ENCODE measurements around the gene EDARADD. TPM values are rescaled to one million over a fixed set of nuclear protein-coding genes. Genes with fewer than 3 reads are reported as not detected.

The EDARADD gene
- total and polyA plus RNA-seq, 2 of the 13 experiments (the other 11 are each of a cell fraction or from before 2014, with no cell fraction given), result 0.03 TPM; not detected in 1

GRCh38 chr1:236489710-236490377, 95.8 kb downstream of the EDARADD start:
- ChIA-PET CTCF (ENCODE audit: low intra/inter-chr PET ratio, low total read pairs) (interaction anchor here (1.5 to 2.0 kb wide), 2 partner anchors 42 to 380 kb away, joined by 3 to 17 read pairs; no protein-coding TSS in a partner anchor), POLR2A (interaction anchor here (0.7 to 3.4 kb wide), 8 partner anchors 10 to 90 kb away, joined by 3 to 42 read pairs (median 10); partner anchors contain the start of gene LGALS8)
- FAIRE-seq (no peak), DNase-seq (ENCODE audit: low spot score) (peak; percentile 74), ATAC-seq (peak; percentile 23; the same call in 1 of the 3 replicates)
- H2AFZ ChIP-seq (ENCODE audit: low read length), result no peak overlapping the region
- H3K4me2 ChIP-seq (ENCODE audit: low read depth, low read length), result peak overlapping the region; percentile 93
- H3K27me3 ChIP-seq (ENCODE audit: control insufficient read depth in 1 of 2, insufficient read depth in 2 of 2, low read length in 2 of 2), result no peaks in the 10 kb centered on the region
- H4K20me1 ChIP-seq (ENCODE audit: insufficient read depth, low read length), result no peaks in the 10 kb centered on the region
- intact Hi-C loops (cut with micrococcal nuclease; ENCODE audit: unreplicated experiment) (loop anchor here (1.0 to 5.0 kb wide), 8 partner anchors 12 to 387 kb away; partner anchors contain the start of genes ERO1B and LGALS8), in situ Hi-C loops (cut with HindIII; ENCODE audit: extremely low pct_ligation_motif_present, low pct_unique_long_range_greater_than_20kb) (loop anchor here (5.0 kb wide), 1 partner anchor 388 kb away; no protein-coding TSS in a partner anchor)
- H3K36me3 ChIP-seq (replicated peaks in 1 of 2; ENCODE audit: control insufficient read depth in 1 of 2, insufficient read depth in 2 of 2, low read length in 2 of 2), result no peaks in the 10 kb centered on the region
- peak overlapping the region; percentile 89 for H3K27ac ChIP-seq (ENCODE audit: extremely low read length, insufficient read depth, low read length)
- H3K79me2 ChIP-seq (ENCODE audit: insufficient read depth, low read length), result no peaks in the 10 kb centered on the region
- H3K4me3 ChIP-seq (replicated peaks in 1 of 3; ENCODE audit: insufficient read depth in 1 of 3, low read depth in 2 of 3, low read length in 3 of 3), result peak overlapping the region; percentile 47 to 55 (median 51); a peak in 3 of 6 replicates
- BruUV-seq (replicated peaks), result no TSS peak
- WGBS (ENCODE audit: low lambda C conversion rate), result 14% methylated on average over 11 of the region's 11 CpGs
- no peaks in the 10 kb centered on the region for H3K9me3 ChIP-seq (ENCODE audit: low read length)
- peaks cover 53% of the 10 kb centered on the region for H3K4me1 ChIP-seq (ENCODE audit: insufficient read depth, low read length)
- peak overlapping the region; percentile 72; the same call in 1 of the 2 replicates for H3K9ac ChIP-seq (ENCODE audit: insufficient read depth, low read depth, low read length)
- TF ChIP-seq THAP7 (CRISPR knock-in tag; IDR thresholded peaks at IDR 0.05) (no peak), ZNF605 (CRISPR knock-in tag; IDR thresholded peaks at IDR 0.05) (peak; percentile 72; the same call in 1 of the 2 replicates), MXD4 (CRISPR knock-in tag; IDR thresholded peaks at IDR 0.05) (0 out of 2 replicates have a peak, but pooled peaks have one; percentile 10), ZNF331 (CRISPR knock-in tag; IDR thresholded peaks at IDR 0.05) (peak; percentile 13; the same call in 1 of the 2 replicates), YEATS4 (CRISPR knock-in tag; IDR thresholded peaks at IDR 0.05; ENCODE audit: borderline replicate concordance) (no peak), NCOA1 (CRISPR knock-in tag; IDR thresholded peaks at IDR 0.05) (no peak), NONO (IDR thresholded peaks at IDR 0.05) (no peak), NONO (CRISPR knock-in tag; conservative IDR thresholded peaks at IDR 0.05) (no peak), NFE2 (CRISPR knock-in tag; IDR thresholded peaks at IDR 0.05) (no peak), ZNF121 (CRISPR knock-in tag; IDR thresholded peaks at IDR 0.05) (0 out of 2 replicates have a peak, but pooled peaks have one; percentile 8), CCDC6 (CRISPR knock-in tag; IDR thresholded peaks at IDR 0.05) (0 out of 2 replicates have a peak, but pooled peaks have one; percentile 6), KDM5A (IDR thresholded peaks at IDR 0.05; ENCODE audit: borderline replicate concordance, low read length) (0 out of 2 replicates have a peak, but pooled peaks have one; percentile 28), ZNF558 (CRISPR knock-in tag; IDR thresholded peaks at IDR 0.05; ENCODE audit: borderline replicate concordance) (0 out of 2 replicates have a peak, but pooled peaks have one; percentile 35), PPARG (CRISPR knock-in tag; conservative IDR thresholded peaks at IDR 0.05) (0 out of 2 replicates have a peak, but pooled peaks have one; percentile 23)
- TF ChIP-seq, protein P1, sequence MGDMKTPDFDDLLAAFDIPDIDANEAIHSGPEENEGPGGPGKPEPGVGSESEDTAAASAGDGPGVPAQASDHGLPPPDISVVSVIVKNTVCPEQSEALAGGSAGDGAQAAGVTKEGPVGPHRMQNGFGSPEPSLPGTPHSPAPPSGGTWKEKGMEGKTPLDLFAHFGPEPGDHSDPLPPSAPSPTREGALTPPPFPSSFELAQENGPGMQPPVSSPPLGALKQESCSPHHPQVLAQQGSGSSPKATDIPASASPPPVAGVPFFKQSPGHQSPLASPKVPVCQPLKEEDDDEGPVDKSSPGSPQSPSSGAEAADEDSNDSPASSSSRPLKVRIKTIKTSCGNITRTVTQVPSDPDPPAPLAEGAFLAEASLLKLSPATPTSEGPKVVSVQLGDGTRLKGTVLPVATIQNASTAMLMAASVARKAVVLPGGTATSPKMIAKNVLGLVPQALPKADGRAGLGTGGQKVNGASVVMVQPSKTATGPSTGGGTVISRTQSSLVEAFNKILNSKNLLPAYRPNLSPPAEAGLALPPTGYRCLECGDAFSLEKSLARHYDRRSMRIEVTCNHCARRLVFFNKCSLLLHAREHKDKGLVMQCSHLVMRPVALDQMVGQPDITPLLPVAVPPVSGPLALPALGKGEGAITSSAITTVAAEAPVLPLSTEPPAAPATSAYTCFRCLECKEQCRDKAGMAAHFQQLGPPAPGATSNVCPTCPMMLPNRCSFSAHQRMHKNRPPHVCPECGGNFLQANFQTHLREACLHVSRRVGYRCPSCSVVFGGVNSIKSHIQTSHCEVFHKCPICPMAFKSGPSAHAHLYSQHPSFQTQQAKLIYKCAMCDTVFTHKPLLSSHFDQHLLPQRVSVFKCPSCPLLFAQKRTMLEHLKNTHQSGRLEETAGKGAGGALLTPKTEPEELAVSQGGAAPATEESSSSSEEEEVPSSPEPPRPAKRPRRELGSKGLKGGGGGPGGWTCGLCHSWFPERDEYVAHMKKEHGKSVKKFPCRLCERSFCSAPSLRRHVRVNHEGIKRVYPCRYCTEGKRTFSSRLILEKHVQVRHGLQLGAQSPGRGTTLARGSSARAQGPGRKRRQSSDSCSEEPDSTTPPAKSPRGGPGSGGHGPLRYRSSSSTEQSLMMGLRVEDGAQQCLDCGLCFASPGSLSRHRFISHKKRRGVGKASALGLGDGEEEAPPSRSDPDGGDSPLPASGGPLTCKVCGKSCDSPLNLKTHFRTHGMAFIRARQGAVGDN (CRISPR knock-in tag; IDR thresholded peaks at IDR 0.05), result peak; percentile 24; the same call in 1 of the 2 replicates
- TF ChIP-seq, protein P2, sequence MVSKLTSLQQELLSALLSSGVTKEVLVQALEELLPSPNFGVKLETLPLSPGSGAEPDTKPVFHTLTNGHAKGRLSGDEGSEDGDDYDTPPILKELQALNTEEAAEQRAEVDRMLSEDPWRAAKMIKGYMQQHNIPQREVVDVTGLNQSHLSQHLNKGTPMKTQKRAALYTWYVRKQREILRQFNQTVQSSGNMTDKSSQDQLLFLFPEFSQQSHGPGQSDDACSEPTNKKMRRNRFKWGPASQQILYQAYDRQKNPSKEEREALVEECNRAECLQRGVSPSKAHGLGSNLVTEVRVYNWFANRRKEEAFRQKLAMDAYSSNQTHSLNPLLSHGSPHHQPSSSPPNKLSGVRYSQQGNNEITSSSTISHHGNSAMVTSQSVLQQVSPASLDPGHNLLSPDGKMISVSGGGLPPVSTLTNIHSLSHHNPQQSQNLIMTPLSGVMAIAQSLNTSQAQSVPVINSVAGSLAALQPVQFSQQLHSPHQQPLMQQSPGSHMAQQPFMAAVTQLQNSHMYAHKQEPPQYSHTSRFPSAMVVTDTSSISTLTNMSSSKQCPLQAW (CRISPR knock-in tag; IDR thresholded peaks at IDR 0.05), result no peak

All from HepG2 (cell line).